GM18498 (cell line): ENCODE measurements around the gene TP53I11.

Experiments
- ATAC-seq: cut with Tn5 transposase; IDR thresholded peaks from one replicate; pipeline ENCODE4 v1.9.1; 2021; ENCODE audit warnings: mild to moderate bottlenecking, moderate library complexity; ENCODE audit not compliant: unreplicated experiment

Gene TP53I11

DNA sequence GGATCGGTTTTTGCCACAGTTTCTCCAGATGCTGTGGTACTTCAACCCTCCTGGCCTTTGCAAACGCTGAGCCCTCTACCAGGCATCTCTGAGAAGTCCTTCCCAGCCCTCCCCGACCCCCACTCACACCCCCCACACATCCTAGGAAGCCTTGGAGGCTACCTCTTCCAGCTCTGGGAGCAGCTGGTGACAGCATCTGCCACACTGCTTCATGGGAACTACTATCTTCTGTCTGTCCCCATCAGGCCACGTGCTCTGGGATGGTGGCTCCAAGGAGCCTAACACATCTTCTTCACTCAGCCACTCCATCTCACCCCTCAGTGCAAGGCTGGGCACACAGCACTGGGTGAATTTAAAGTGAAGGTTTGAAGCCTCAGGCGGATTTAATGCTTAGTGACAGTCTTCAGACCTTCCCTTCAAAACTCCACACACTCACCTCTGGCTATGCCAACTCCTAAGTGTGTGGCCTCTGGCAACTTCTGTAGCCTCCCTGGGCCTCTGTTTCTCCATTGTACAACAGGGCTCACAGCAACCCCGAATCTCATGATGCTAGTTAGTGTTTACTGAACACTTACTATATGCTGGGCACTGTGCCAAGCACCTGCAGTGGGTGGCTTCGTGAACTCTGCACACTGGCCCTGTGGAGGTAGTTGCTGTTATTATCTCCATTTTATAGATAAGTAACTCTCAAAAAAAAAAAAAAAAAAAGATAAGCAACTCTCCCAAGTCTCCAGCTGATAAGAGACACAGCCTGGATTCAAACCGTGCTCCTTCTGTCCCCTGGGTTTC lies 7.3 kb upstream of the TP53I11 start:
- ATAC-seq, result no peak

- ATAC-seq, result no peak
These were observed 6.4 kb upstream of the TP53I11 start for GRCh38 chr11:44957040-44957515.

GRCh38 chr11:44955015-44955738 lies 4.5 kb upstream of the TP53I11 start:
- no peak for ATAC-seq

GRCh38 chr11:44954051-44954906 lies 3.6 kb upstream of the TP53I11 start:
- ATAC-seq, result no peak

- no peak for ATAC-seq
These were observed 2.0 kb upstream of the TP53I11 start for GRCh38 chr11:44952500-44953260.

DNA sequence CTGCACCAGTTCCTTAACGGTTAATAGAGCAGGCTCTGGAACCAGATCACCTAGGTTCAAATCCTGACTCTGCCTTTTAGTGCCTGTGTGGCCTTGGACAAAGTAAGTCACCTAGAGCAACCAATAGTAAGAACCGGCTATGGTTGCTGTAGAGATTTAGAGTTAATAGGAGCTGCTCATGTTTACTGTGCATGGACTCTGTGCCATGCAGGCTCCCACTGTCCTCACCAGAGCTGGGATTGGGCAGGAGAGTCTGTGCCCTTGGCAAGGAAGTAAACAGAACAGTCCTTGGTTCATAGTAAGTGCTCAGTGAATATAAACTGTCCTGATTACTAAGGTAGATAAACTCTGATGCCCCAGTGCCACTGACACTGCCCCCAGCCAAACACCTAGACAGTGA lies 1.4 kb upstream of the TP53I11 start:
- ATAC-seq, result no peak

GRCh38 chr11:44950031-44950624 lies 555 bp downstream of the TP53I11 start:
- no peak for ATAC-seq

DNA sequence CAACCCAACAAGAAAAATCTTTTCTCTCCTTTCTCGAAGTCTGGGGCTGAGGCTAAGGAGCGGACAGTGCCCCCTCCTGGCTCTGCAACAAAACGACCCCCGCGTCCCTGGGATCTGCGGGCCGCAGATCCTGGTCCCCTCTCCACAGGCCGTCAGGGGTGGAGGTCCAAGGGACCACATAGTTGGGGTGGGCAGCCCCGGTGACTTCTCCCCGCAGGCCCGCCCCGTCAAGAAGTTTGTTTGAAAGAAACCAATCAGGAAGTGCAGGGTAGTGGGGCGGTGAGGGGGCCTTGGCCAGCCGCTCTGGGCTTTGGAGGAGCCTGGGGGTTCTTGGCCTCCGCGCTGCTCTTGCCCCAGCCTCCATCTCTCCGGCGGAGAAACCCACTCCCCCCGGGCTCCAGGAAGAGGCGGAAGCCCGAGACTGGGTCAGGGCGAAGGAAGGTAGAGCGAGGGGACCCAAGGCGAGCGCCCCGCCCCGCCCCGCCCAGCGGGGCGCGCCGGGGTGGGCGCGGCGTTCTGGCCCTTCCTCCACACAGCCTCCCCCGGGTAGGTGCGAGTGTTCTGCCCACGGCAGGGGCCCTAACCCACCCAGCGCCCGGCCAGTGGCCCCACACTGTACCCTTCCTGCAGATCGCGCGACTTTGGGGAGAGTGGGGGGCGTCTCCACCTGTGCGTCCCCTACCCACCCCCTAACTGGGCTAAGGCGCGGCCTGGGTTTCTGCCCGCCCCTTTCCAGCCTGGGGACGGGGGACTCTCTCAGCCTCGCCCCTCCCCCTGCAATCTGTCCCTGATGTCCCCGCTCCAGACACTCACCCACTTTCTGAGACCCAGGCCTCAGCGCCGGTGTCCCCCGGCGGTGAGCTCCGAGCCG lies 1.3 kb downstream of the TP53I11 start:
- ATAC-seq, result no peak

- no peak for ATAC-seq
These were observed 2.5 kb downstream of the TP53I11 start for GRCh38 chr11:44948155-44948554.

GRCh38 chr11:44947114-44947513 lies 3.6 kb downstream of the TP53I11 start:
- no peak for ATAC-seq

DNA sequence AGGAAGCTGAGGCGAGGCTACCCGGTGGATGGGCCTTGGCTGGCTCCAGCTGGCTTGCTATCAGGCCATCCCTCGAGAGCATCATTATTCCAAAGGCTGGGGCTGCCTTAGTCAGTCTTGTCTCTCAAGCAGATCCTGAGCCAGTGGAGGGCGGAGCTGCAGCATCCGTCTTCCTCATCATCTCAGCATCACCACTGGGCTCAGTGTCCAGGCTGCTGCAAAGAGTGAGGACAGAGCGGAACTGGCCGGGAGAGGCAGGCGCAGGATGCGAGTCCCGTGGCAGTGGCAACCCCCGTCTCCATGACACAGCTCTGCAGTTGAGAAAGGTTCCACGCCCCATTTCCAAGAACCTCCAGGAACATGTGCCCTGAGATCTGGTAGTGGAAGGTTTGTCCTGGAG lies 4.4 kb downstream of the TP53I11 start:
- ATAC-seq, result no peak

GRCh38 chr11:44945666-44946065 lies 5.0 kb downstream of the TP53I11 start:
- no peak for ATAC-seq

- no peak for ATAC-seq
These were observed 5.8 kb downstream of the TP53I11 start for GRCh38 chr11:44944853-44945235.

DNA sequence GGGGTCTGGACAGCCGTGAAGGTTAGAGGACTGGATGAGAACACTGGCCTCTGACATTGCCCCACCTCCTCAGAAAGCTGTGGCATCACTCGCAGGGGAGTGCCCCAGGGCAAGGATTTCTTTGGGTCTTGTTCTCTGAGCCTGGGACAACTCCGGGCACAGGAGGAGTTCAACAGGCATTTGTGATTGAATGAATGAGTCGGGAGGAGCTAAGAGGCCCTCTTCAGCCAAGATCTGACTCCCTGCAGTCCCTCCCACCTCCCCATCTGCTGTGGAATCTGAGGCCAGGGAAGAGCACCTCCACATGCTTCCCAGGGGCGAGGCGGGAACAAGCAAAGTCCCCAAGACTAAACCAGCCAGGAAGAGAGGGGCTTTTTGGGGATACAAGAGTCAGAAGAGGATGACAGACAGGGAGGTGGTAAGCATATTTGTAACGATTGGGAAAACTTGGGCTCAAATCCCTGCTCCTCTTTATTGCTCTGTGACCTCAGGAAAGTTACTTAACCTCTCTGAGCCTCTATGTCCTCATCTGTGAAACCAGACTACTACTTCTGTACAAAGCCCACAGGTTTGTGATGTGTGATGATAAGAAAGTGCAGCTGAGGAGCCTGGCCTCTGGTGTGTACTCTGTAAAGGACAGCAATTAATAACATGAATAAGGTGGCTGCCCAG lies 6.4 kb downstream of the TP53I11 start:
- no peak for ATAC-seq

DNA sequence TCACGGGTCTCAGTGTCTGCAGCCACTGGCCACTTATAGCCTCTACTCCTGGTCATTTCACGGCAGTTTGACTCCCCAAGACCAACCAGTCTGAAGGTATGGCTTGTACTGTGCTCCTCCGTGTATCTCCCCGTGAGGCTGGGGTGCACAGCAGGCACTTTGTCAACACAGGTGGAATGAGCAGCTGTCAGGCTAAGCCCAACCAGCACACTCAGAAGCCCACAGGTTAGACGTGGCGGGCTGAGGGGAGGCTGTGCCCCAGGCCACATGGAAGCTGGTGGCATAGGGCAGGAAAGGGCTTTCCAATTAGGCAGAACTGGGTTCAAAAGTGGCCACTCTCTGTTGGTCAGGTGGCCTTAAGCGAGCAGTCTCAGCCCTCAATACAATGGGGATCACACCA lies 7.0 kb downstream of the TP53I11 start:
- ATAC-seq, result no peak

GRCh38 chr11:44943118-44943517 lies 7.6 kb downstream of the TP53I11 start:
- peak; percentile 84 for ATAC-seq

GRCh38 chr11:44942029-44942955 lies 8.4 kb downstream of the TP53I11 start:
- ATAC-seq, result no peak
